Trophoblast cell (in vitro differentiated cells and primary cell): ENCODE data around the gene BCAS4.
A peak's percentile ranks its signal among the peaks of the same experiment; 100 is the strongest.

Experiments used
- DNase-seq, 2 donors: peaks; one replicate each; pipeline ENCODE4 v3.0.0-alpha.2; 2016
- H2AFZ ChIP-seq: 2 replicates; pipeline ENCODE4 v1.6.1; 2013; ENCODE audit warnings: low read length, moderate library complexity, mild to moderate bottlenecking; ENCODE audit not compliant: insufficient read depth, poor library complexity
- H2AK5ac ChIP-seq: 2 replicates; pipeline ENCODE4 v1.6.1; 2013; ENCODE audit warnings: mild to moderate bottlenecking, low read length
- H2BK120ac ChIP-seq: 2 replicates; pipeline ENCODE4 v1.6.1; 2013; ENCODE audit warnings: low read length, mild to moderate bottlenecking, moderate library complexity; ENCODE audit not compliant: insufficient read depth, poor library complexity
- H2BK12ac ChIP-seq: 2 replicates; pipeline ENCODE4 v1.6.1; 2013; ENCODE audit warnings: mild to moderate bottlenecking, low read length, moderate library complexity
- H2BK5ac ChIP-seq: 2 replicates; pipeline ENCODE4 v1.6.1; 2013; ENCODE audit warnings: low read length, low read depth, moderate library complexity, mild to moderate bottlenecking; ENCODE audit not compliant: poor library complexity
- H3K14ac ChIP-seq: 2 replicates; pipeline ENCODE4 v1.6.1; 2013; ENCODE audit warnings: mild to moderate bottlenecking, low read length
- H3K18ac ChIP-seq: 2 replicates; pipeline ENCODE4 v1.6.1; 2013; ENCODE audit warnings: mild to moderate bottlenecking, low read length
- H3K23ac ChIP-seq: 2 replicates; pipeline ENCODE4 v1.6.1; 2013; ENCODE audit warnings: low read length
- H3K27ac ChIP-seq: 2 replicates; pipeline ENCODE4 v1.5.1; 2013; ENCODE audit warnings: low read depth, mild to moderate bottlenecking, inconsistent platforms, low read length, moderate library complexity
- H3K27me3 ChIP-seq: 2 replicates; pipeline ENCODE4 v1.6.1; 2013; ENCODE audit warnings: inconsistent platforms, mild to moderate bottlenecking, low read length, moderate library complexity; ENCODE audit not compliant: insufficient read depth
- H3K36me3 ChIP-seq, 2 experiments: 1 replicate in 1 of 2; 2 replicates in 1 of 2; pipeline ENCODE4 v1.6.1; 2013; ENCODE audit warnings: low read length in 2 of 2, mild to moderate bottlenecking in 2 of 2, moderate library complexity in 1 of 2; ENCODE audit not compliant: insufficient read depth in 2 of 2, control insufficient read depth in 1 of 2
- H3K4ac ChIP-seq: 2 replicates; pipeline ENCODE4 v1.6.1; 2013; ENCODE audit warnings: low read depth, mild to moderate bottlenecking, low read length, moderate library complexity
- H3K4me1 ChIP-seq, 2 experiments: 1 replicate in 1 of 2; 2 replicates in 1 of 2; pipeline ENCODE4 v1.6.1; 2013; ENCODE audit warnings: low read length in 2 of 2, mild to moderate bottlenecking in 2 of 2, moderate library complexity in 1 of 2; ENCODE audit not compliant: insufficient read depth in 2 of 2, control insufficient read depth in 1 of 2
- H3K4me2 ChIP-seq: 2 replicates; pipeline ENCODE4 v1.6.1; 2013; ENCODE audit warnings: inconsistent platforms, mild to moderate bottlenecking, low read length, moderate library complexity
- H3K4me3 ChIP-seq: 2 replicates; pipeline ENCODE4 v1.5.1; 2013; ENCODE audit warnings: mild to moderate bottlenecking, low read depth, low read length, inconsistent platforms
- H3K79me1 ChIP-seq: one replicate; pipeline ENCODE4 v1.6.1; 2013; ENCODE audit warnings: low read length
- H3K79me2 ChIP-seq: 2 replicates; pipeline ENCODE4 v1.6.1; 2013; ENCODE audit warnings: low read length, mild to moderate bottlenecking; ENCODE audit not compliant: control insufficient read depth, insufficient read depth, poor library complexity
- H3K9ac ChIP-seq: 2 replicates; pipeline ENCODE4 v1.6.1; 2013; ENCODE audit warnings: mild to moderate bottlenecking, low read length
- H3K9me3 ChIP-seq: 2 replicates; pipeline ENCODE4 v1.6.1; 2013; ENCODE audit warnings: low read depth, mild to moderate bottlenecking, control low read depth, inconsistent platforms, low read length; ENCODE audit not compliant: insufficient read depth
- H4K12ac ChIP-seq: 2 replicates; pipeline ENCODE4 v1.6.1; 2013; ENCODE audit warnings: low read depth, mild to moderate bottlenecking, low read length, moderate library complexity
- H4K8ac ChIP-seq: 2 replicates; pipeline ENCODE4 v1.6.1; 2013; ENCODE audit warnings: low read depth, mild to moderate bottlenecking, low read length, moderate library complexity
- H4K91ac ChIP-seq: one replicate; pipeline ENCODE4 v1.6.1; 2013; ENCODE audit warnings: low read depth, mild to moderate bottlenecking, low read length, moderate library complexity
- WGBS: extraction: QIAGEN DNeasy Blood & Tissue Kit; methylation state at CpG from one replicate; pipeline ENCODE4 v1.1.7; 2013; ENCODE audit warnings: missing lambda C conversion rate; ENCODE audit not compliant: insufficient read length, insufficient coverage; ENCODE audit errors: extremely low coverage; 5-methylcytosine and 5-hydroxymethylcytosine counted together

The BCAS4 gene

DNA sequence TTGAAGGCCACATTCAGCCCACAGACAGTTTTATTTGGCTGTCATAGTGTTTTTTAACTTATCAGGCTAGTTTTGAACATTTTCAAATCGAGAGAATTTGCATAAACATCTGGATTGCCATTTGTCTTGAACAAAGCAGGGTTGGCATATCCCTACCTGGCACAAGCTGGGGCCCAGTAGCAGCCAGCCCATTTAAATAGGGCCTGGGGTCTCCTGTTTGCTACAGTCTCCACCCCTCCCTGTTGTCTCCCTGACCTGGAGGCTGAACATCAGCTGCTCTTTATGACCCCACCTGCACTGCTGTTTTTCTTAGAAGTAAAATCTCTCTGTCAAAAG lies 10.5 kb downstream of the BCAS4 start:
- Histone ChIP-seq H3K18ac (no peak overlapping the region), H3K27ac (no peak overlapping the region), H3K4ac (no peak overlapping the region), H3K4me1 (no peaks in the 10 kb centered on the region), H3K79me1 (no peaks in the 10 kb centered on the region), H2AK5ac (no peak overlapping the region), H2BK12ac (no peak overlapping the region), H4K91ac (no peak overlapping the region), H4K8ac (no peak overlapping the region), H3K4me2 (no peak overlapping the region), H3K23ac (no peak overlapping the region), H2AFZ (no peak overlapping the region), H2BK5ac (no peak overlapping the region), H3K4me3 (no peak overlapping the region), H3K79me2 (no peaks in the 10 kb centered on the region), H2BK120ac (no peak overlapping the region), H3K27me3 (no peaks in the 10 kb centered on the region), H4K12ac (no peak overlapping the region), H3K14ac (no peak overlapping the region), H3K9me3 (no peaks in the 10 kb centered on the region), H3K9ac (no peak overlapping the region), H3K36me3 (no peaks in the 10 kb centered on the region)
- DNase-seq = no peak
- no CpG with 5 or more reads among the region's 1 CpG for WGBS

DNA sequence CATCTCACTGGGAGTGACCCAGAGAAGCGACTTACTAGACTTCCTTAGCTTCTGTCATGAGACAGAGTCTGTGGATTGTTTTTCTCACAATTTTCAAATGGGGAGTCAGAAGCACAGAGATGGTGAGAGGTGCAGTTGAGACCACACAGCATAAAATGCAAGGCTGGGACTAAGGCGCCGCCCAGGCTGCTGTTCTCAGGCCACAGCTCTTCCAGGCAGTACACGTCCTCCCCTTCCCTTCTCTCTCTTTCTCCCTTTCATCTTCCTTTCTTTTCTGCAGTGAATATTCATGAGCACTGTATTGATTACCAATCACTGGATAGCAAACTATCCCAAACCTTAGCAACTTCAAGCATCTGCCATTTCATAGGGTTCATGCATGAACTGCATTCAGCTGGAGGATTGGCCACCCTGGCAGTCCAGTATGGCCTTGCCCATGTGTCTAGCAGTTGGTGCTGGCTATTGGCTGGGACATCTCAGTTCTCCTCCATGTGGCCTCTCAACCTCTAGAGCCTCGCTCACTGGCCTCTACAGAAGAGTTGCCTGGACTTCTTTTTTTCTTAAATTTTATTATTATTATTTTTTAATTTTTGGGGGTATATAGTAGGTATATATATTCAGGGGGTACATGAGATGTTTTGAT lies 11.4 kb downstream of the BCAS4 start:
- no peak overlapping the region for H3K18ac ChIP-seq

DNA sequence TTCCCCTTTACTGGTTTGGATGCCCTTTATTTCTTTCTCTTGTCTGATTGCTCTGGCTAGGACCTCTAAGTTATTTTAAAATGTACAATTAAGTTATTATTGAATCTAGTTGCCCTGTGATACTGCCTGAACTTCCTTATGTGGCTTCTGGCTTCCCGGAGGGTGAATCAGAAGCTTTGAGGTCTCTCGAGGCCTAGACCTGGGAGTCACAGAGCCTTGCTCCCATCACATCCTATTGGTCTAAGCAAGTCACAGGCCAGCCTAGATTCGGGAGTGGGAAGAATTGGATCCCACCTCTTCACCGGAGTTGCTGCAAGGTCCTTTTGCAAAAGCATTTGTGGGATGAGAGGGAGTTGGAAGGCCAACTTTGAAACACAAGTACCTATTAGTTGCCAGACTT lies 15.2 kb downstream of the BCAS4 start:
- H4K12ac ChIP-seq = no peak overlapping the region
- no peak overlapping the region for H3K18ac ChIP-seq
- no peak overlapping the region for H3K9ac ChIP-seq
- no CpG with 5 or more reads among the region's 4 CpGs for WGBS
- H2BK5ac ChIP-seq = no peak overlapping the region
- no peak overlapping the region for H4K8ac ChIP-seq
- no peak overlapping the region for H3K27ac ChIP-seq
- H3K4me1 ChIP-seq = no peaks in the 10 kb centered on the region
- no peak overlapping the region for H3K14ac ChIP-seq
- peaks cover 2% of the 10 kb centered on the region for H3K9me3 ChIP-seq
- H3K4ac ChIP-seq = no peak overlapping the region
- no peaks in the 10 kb centered on the region for H3K27me3 ChIP-seq
- no peak overlapping the region for H3K4me2 ChIP-seq
- H2BK120ac ChIP-seq = no peak overlapping the region
- DNase-seq = no peak
- no peak overlapping the region for H2AK5ac ChIP-seq
- H3K36me3 ChIP-seq = no peaks in the 10 kb centered on the region
- no peaks in the 10 kb centered on the region for H3K79me1 ChIP-seq
- no peak overlapping the region for H3K4me3 ChIP-seq
- H3K79me2 ChIP-seq = no peaks in the 10 kb centered on the region
- H2AFZ ChIP-seq = no peak overlapping the region
- H2BK12ac ChIP-seq = no peak overlapping the region
- no peak overlapping the region for H3K23ac ChIP-seq
- no peak overlapping the region for H4K91ac ChIP-seq

More for the DNA sequence above, 11.4 kb downstream of the BCAS4 start:
- Histone ChIP-seq H3K79me2 (no peaks in the 10 kb centered on the region), H3K4ac (no peak overlapping the region), H3K36me3 (no peaks in the 10 kb centered on the region), H4K91ac (no peak overlapping the region), H2AFZ (no peak overlapping the region), H3K23ac (no peak overlapping the region), H2AK5ac (peak overlapping the region; percentile 54), H3K4me1 (no peaks in the 10 kb centered on the region), H2BK5ac (no peak overlapping the region), H3K4me3 (no peak overlapping the region), H2BK12ac (no peak overlapping the region), H2BK120ac (no peak overlapping the region), H4K8ac (peak overlapping the region; percentile 27), H3K27ac (no peak overlapping the region), H3K27me3 (no peaks in the 10 kb centered on the region), H3K14ac (no peak overlapping the region), H3K9me3 (no peaks in the 10 kb centered on the region), H3K9ac (no peak overlapping the region), H3K4me2 (no peak overlapping the region), H4K12ac (no peak overlapping the region), H3K79me1 (no peaks in the 10 kb centered on the region)
- WGBS = no CpG with 5 or more reads among the region's 5 CpGs
- DNase-seq = no peak

DNA sequence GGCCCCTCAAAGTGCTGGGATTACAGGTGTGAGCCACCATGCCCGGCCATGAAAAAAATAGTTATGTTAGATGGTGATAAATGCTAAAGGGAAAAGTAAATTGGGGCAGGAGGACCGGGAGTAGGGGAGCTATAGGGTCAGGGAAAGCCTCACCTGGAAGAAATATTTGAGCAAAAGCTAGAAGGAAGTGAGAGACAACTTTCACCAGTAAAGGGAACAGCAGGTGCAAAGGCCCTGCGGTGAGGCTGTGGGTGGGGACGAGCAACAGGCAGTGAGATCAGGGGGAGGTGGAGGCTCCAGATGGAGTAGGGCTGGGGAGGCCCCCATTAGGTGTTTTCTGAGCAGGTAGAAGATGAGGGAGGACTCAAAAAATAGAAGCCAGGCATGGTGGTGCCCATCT lies 16.0 kb downstream of the BCAS4 start:
- Histone ChIP-seq H2BK5ac (no peak overlapping the region), H3K4me2 (no peak overlapping the region), H2BK120ac (no peak overlapping the region), H3K23ac (no peak overlapping the region), H3K79me1 (no peaks in the 10 kb centered on the region), H3K4me3 (no peak overlapping the region), H4K12ac (no peak overlapping the region), H3K9ac (no peak overlapping the region), H4K8ac (no peak overlapping the region), H3K27ac (no peak overlapping the region), H3K27me3 (no peaks in the 10 kb centered on the region), H3K79me2 (no peaks in the 10 kb centered on the region), H3K9me3 (peaks cover 2% of the 10 kb centered on the region), H4K91ac (no peak overlapping the region), H3K4ac (no peak overlapping the region), H2AFZ (no peak overlapping the region), H3K36me3 (no peaks in the 10 kb centered on the region), H3K18ac (no peak overlapping the region), H3K4me1 (no peaks in the 10 kb centered on the region), H2BK12ac (no peak overlapping the region), H3K14ac (no peak overlapping the region), H2AK5ac (no peak overlapping the region)
- no peak for DNase-seq
- 100% methylated on average over 1 of the region's 4 CpGs for WGBS
